Activated naive CD4-positive, alpha-beta T cell treated with anti-CD3 and anti-CD28 coated beads, Interleukin-2, amount 50 U/mL, for 72 hours (primary cell): ENCODE data around the gene CDK5RAP1. TPM values are rescaled to one million over a fixed set of nuclear protein-coding genes. Genes with fewer than 3 reads are reported as not detected.
A peak's percentile ranks its signal among the peaks of the same experiment; 100 is the strongest.
"Not testable (repeated sequence)": the region's sequence is repeated elsewhere in the genome, so short reads cannot be mapped to it uniquely, and the experiment has no call there.

Source experiments
- ATAC-seq, 2 donors: fragments of 150-1000 bp; cut with Tn5 transposase; 2 replicates each; pipeline ENCODE4 v1.10.0; 2021; ENCODE audit warnings: mild to moderate bottlenecking in 2 of 2, moderate library complexity in 2 of 2
- DNase-seq, 2 donors: peaks; one replicate each; pipeline ENCODE4 v3.0.0; 2021 to 2022; ENCODE audit warnings: low spot score in 2 of 2
- H3K27ac Mint-ChIP-seq, 2 donors: one replicate each; pipeline ENCODE4 v1.8.0; 2022; ENCODE audit warnings: mild to moderate bottlenecking in 2 of 2, mixed read lengths in 2 of 2
- H3K36me3 Mint-ChIP-seq, 2 donors: one replicate each; pipeline ENCODE4 v1.8.0; 2022; ENCODE audit warnings: mixed read lengths in 2 of 2
- H3K9me3 Mint-ChIP-seq, 2 donors: one replicate each; pipeline ENCODE4 v1.8.0; 2022; ENCODE audit warnings: mixed read lengths in 2 of 2
- total RNA-seq, 2 donors: library from RNA; stranded (reverse); gene quantifications; one replicate each; pipeline ENCODE4 v1.2.3, GENCODE V29; 2022

CDK5RAP1 gene
- total RNA-seq, 2 donors from 2014 or later = 40.0 to 44.2 TPM

GRCh38 chr20:33401921-33402369, 626 bp upstream of the CDK5RAP1 start:
- no peaks in the 10 kb centered on the region for H3K9me3 Mint-ChIP-seq
- ATAC-seq (peak in 1 of 2 donors; percentile 33), DNase-seq (no peak)
- H3K36me3 Mint-ChIP-seq = no peaks in the 10 kb centered on the region
- peak overlapping the region; percentile 93 for H3K27ac Mint-ChIP-seq

- no peak for DNase-seq
- ATAC-seq = peak; percentile 28 to 52
- peak overlapping the region; percentile 40 to 93 for H3K27ac Mint-ChIP-seq
- no peaks in the 10 kb centered on the region for H3K36me3 Mint-ChIP-seq
- no peaks in the 10 kb centered on the region for H3K9me3 Mint-ChIP-seq
These were observed 521 bp downstream of the CDK5RAP1 start for GRCh38 chr20:33400812-33401183.

- H3K36me3 Mint-ChIP-seq = peaks cover 0 to under 1% of the 10 kb centered on the region in 2 donors
- DNase-seq = no peak
- ATAC-seq = no peak
- H3K27ac Mint-ChIP-seq = peak overlapping the region; percentile 40 to 93
- no peaks in the 10 kb centered on the region for H3K9me3 Mint-ChIP-seq
These were observed 1.4 kb downstream of the CDK5RAP1 start for GRCh38 chr20:33399924-33400323.

- Mint-ChIP-seq H3K9me3 (no peaks in the 10 kb centered on the region), H3K36me3 (peaks cover 10 to 11% of the 10 kb centered on the region in 2 donors), H3K27ac (peak overlapping the region in 1 of 2 donors; percentile 52)
- ATAC-seq (no peak), DNase-seq (no peak)
These were observed 6.6 kb downstream of the CDK5RAP1 start for GRCh38 chr20:33394718-33395117.

GRCh38 chr20:33393609-33394008, 7.7 kb downstream of the CDK5RAP1 start:
- Mint-ChIP-seq H3K36me3 (peaks cover 10 to 11% of the 10 kb centered on the region in 2 donors), H3K27ac (no peak overlapping the region), H3K9me3 (no peaks in the 10 kb centered on the region)
- DNase-seq (no peak), ATAC-seq (no peak)

- H3K36me3 Mint-ChIP-seq = peaks cover 10 to 11% of the 10 kb centered on the region in 2 donors
- no peaks in the 10 kb centered on the region for H3K9me3 Mint-ChIP-seq
- H3K27ac Mint-ChIP-seq = peak overlapping the region in 1 of 2 donors; percentile 24
- ATAC-seq (no peak), DNase-seq (no peak)
These were observed 9.4 kb downstream of the CDK5RAP1 start for GRCh38 chr20:33391722-33392415.

GRCh38 chr20:33389326-33389725, 12.0 kb downstream of the CDK5RAP1 start:
- not testable (repeated sequence) for DNase-seq, ATAC-seq, H3K27ac Mint-ChIP-seq, H3K9me3 Mint-ChIP-seq
- H3K36me3 Mint-ChIP-seq = peaks cover 5 to 11% of the 10 kb centered on the region in 2 donors

GRCh38 chr20:33388268-33388667, 13.1 kb downstream of the CDK5RAP1 start:
- no peak for ATAC-seq
- Mint-ChIP-seq H3K27ac (no peak overlapping the region), H3K36me3 (peaks cover 5 to 11% of the 10 kb centered on the region in 2 donors), H3K9me3 (no peaks in the 10 kb centered on the region)
- DNase-seq = no peak

- Mint-ChIP-seq H3K36me3 (peaks cover 5 to 11% of the 10 kb centered on the region in 2 donors), H3K27ac (peak overlapping the region in 1 of 2 donors; percentile 26), H3K9me3 (no peaks in the 10 kb centered on the region)
- no peak for ATAC-seq
- DNase-seq = peak in 1 of 2 donors; percentile 23
These were observed 14.1 kb downstream of the CDK5RAP1 start for GRCh38 chr20:33387177-33387576.

GRCh38 chr20:33386673-33387072, 14.6 kb downstream of the CDK5RAP1 start:
- no peak overlapping the region for H3K27ac Mint-ChIP-seq
- DNase-seq (no peak), ATAC-seq (no peak)
- H3K36me3 Mint-ChIP-seq = peaks cover 5 to 11% of the 10 kb centered on the region in 2 donors
- no peaks in the 10 kb centered on the region for H3K9me3 Mint-ChIP-seq

GRCh38 chr20:33377366-33377765, 24.0 kb downstream of the CDK5RAP1 start:
- H3K27ac Mint-ChIP-seq = no peak overlapping the region
- peak in 1 of 2 donors; percentile 61 for ATAC-seq
- no peak for DNase-seq
- no peaks in the 10 kb centered on the region for H3K9me3 Mint-ChIP-seq
- H3K36me3 Mint-ChIP-seq = peaks cover 9 to 14% of the 10 kb centered on the region in 2 donors

- Mint-ChIP-seq H3K27ac (no peak overlapping the region), H3K36me3 (peaks cover 5 to 12% of the 10 kb centered on the region in 2 donors), H3K9me3 (no peaks in the 10 kb centered on the region)
- ATAC-seq (no peak), DNase-seq (no peak)
These were observed 27.3 kb downstream of the CDK5RAP1 start for GRCh38 chr20:33373735-33374605.

- Mint-ChIP-seq H3K9me3 (no peaks in the 10 kb centered on the region), H3K27ac (peak overlapping the region in 1 of 2 donors; percentile 1), H3K36me3 (peaks cover 0 to 3% of the 10 kb centered on the region in 2 donors)
- DNase-seq (no peak), ATAC-seq (no peak)
These were observed 28.3 kb downstream of the CDK5RAP1 start for GRCh38 chr20:33372993-33373441.

- H3K9me3 Mint-ChIP-seq = no peaks in the 10 kb centered on the region
- DNase-seq (no peak), ATAC-seq (peak; percentile 54 to 83)
- peak overlapping the region; percentile 70 to 79 for H3K27ac Mint-ChIP-seq
- H3K36me3 Mint-ChIP-seq = peaks cover 0 to 12% of the 10 kb centered on the region in 2 donors
These were observed 31.0 kb downstream of the CDK5RAP1 start for GRCh38 chr20:33370291-33370690.

GRCh38 chr20:33362898-33363297, 38.4 kb downstream of the CDK5RAP1 start:
- Mint-ChIP-seq H3K9me3 (no peaks in the 10 kb centered on the region), H3K27ac (peak overlapping the region in 1 of 2 donors; percentile 65), H3K36me3 (peaks cover 0 to 17% of the 10 kb centered on the region in 2 donors)
- ATAC-seq = no peak
- no peak for DNase-seq

- Mint-ChIP-seq H3K36me3 (peaks cover 0 to 6% of the 10 kb centered on the region in 2 donors), H3K9me3 (no peaks in the 10 kb centered on the region), H3K27ac (no peak overlapping the region)
- no peak for ATAC-seq
- no peak for DNase-seq
These were observed 41.7 kb downstream of the CDK5RAP1 start for GRCh38 chr20:33359399-33360261.
